IPS DF 6.9 (cell line): Measurements from ENCODE around the gene C1QC.
A peak's percentile ranks its signal among the peaks of the same experiment; 100 is the strongest.

Experiments used
- DNase-seq: peaks from one replicate; pipeline ENCODE4 v3.0.0-alpha.2; 2013; ENCODE audit warnings: low read depth, low spot score
- H3K27ac ChIP-seq: one replicate; pipeline ENCODE4 v1.5.1; 2013; ENCODE audit warnings: low read length, control low read depth
- H3K27me3 ChIP-seq: 2 replicates; pipeline ENCODE4 v1.6.1; 2013; ENCODE audit warnings: mild to moderate bottlenecking, low read length; ENCODE audit not compliant: control insufficient read depth, insufficient read depth
- H3K36me3 ChIP-seq: 2 replicates; pipeline ENCODE4 v1.6.1; 2013; ENCODE audit warnings: low read length; ENCODE audit not compliant: control insufficient read depth, insufficient read depth
- H3K4me1 ChIP-seq: 2 replicates; pipeline ENCODE4 v1.6.1; 2013; ENCODE audit warnings: low read length; ENCODE audit not compliant: control insufficient read depth, insufficient read depth
- H3K4me3 ChIP-seq: 2 replicates; pipeline ENCODE4 v1.5.1; 2013; ENCODE audit warnings: mild to moderate bottlenecking, low read length
- H3K9me3 ChIP-seq: 2 replicates; pipeline ENCODE4 v1.6.1; 2013; ENCODE audit warnings: low read length, inconsistent platforms; ENCODE audit not compliant: control insufficient read depth, insufficient read depth
- WGBS: extraction: QIAGEN DNeasy Blood & Tissue Kit; methylation state at CpG from one replicate; pipeline ENCODE4 v1.1.7; 2013; ENCODE audit warnings: mixed read lengths, missing lambda C conversion rate; ENCODE audit not compliant: insufficient read length, insufficient coverage; 5-methylcytosine and 5-hydroxymethylcytosine counted together

The C1QC gene

DNA sequence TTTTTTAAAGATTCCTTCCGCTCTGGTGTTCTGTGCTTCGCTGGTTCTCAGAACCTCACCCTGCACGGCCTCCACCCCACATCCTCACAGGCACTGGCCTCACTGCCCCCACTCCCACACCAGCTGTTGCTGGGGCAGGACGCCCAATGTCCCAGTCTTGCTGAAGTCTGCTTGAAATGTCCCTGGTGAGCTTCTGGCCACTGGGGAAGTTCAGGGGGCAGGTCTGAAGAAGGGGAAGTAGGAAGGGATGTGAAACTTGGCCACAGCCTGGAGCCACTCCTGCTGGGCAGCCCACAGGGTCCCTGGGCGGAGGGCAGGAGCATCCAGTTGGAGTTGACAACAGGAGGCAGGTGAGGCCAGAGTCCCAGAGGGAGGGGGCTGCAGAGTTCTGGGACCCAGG is 7.1 kb upstream of the C1QC start, which contains the start of gene C1QA:
C1QA (plus strand) TSS at position 276 of the 400 bp plus-strand sequence. CDS start 989 bp downstream, outside the sequence.
- DNase-seq, result no peak
- H3K27ac ChIP-seq, result no peak within 1 kb of the TSS
- WGBS, result no CpG with 5 or more reads among the region's 5 CpGs
- H3K4me1 ChIP-seq, result peaks cover 4% of the 10 kb centered on the region
- H3K9me3 ChIP-seq, result no peaks in the 10 kb centered on the region
- no peak within 1 kb of the TSS for H3K4me3 ChIP-seq
- no peaks in the 10 kb centered on the region for H3K36me3 ChIP-seq
- no peaks in the 10 kb centered on the region for H3K27me3 ChIP-seq

DNA sequence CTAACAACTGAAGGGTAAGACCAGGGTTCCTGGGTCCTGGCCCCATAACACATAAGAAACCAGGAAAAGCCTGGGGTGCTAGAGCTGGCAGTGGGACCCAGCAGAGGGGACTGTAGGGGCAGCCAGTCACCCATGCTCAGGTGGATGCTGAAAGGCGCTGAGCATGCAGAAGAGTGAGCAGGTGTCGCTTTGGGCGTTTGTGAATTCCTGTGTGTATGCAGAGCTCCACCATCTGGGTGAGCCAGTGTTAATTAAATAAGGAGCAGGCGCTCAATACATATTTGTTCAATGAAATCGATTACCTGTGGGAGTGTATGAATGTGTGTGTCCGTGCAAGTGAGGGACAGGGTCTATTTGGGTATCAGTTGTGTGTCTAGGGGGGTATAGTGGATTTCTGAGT is 6.5 kb upstream of the C1QC start:
- Histone ChIP-seq H3K4me1 (peaks cover 4% of the 10 kb centered on the region), H3K4me3 (no peak overlapping the region), H3K36me3 (no peaks in the 10 kb centered on the region), H3K27me3 (no peaks in the 10 kb centered on the region), H3K27ac (no peak overlapping the region), H3K9me3 (no peaks in the 10 kb centered on the region)
- no peak for DNase-seq
- WGBS, result no CpG with 5 or more reads among the region's 6 CpGs

- WGBS, result no CpG with 5 or more reads among the region's 3 CpGs
- Histone ChIP-seq H3K27me3 (no peaks in the 10 kb centered on the region), H3K4me1 (peaks cover 4% of the 10 kb centered on the region), H3K36me3 (no peaks in the 10 kb centered on the region), H3K9me3 (no peaks in the 10 kb centered on the region), H3K27ac (no peak overlapping the region), H3K4me3 (no peak overlapping the region)
- no peak for DNase-seq
Observed at GRCh38 chr1:22637907-22638445, 5.5 kb upstream of the C1QC start.

DNA sequence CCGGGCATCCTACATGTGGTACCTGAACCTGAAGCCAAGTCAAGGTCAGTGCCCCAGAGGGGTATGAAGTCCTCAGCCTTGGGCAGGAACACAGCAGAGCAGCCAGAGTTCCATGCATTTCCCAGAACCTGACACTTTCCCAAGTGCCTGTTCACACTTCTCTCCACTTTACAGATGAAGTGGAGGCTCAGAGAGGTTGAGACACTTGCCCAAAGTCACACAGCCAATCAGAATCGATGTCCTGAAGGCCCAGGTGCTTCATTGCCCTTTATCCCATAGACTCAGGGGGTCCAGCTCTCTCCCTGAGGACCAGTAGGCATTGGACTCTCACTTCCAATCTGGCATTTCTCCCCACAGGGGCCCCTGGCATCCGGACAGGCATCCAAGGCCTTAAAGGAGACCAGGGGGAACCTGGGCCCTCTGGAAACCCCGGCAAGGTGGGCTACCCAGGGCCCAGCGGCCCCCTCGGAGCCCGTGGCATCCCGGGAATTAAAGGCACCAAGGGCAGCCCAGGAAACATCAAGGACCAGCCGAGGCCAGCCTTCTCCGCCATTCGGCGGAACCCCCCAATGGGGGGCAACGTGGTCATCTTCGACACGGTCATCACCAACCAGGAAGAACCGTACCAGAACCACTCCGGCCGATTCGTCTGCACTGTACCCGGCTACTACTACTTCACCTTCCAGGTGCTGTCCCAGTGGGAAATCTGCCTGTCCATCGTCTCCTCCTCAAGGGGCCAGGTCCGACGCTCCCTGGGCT is 4.8 kb upstream of the C1QC start:
- Histone ChIP-seq H3K36me3 (no peaks in the 10 kb centered on the region), H3K27ac (no peak overlapping the region), H3K9me3 (no peaks in the 10 kb centered on the region), H3K4me1 (peaks cover 4% of the 10 kb centered on the region), H3K4me3 (no peak overlapping the region), H3K27me3 (no peaks in the 10 kb centered on the region)
- DNase-seq, result no peak
- WGBS, result no CpG with 5 or more reads among the region's 23 CpGs

- H3K4me3 ChIP-seq, result no peak overlapping the region
- H3K36me3 ChIP-seq, result no peaks in the 10 kb centered on the region
- peaks cover 4% of the 10 kb centered on the region for H3K4me1 ChIP-seq
- no peaks in the 10 kb centered on the region for H3K9me3 ChIP-seq
- H3K27me3 ChIP-seq, result no peaks in the 10 kb centered on the region
- WGBS, result no CpG with 5 or more reads among the region's 8 CpGs
- DNase-seq, result peak; percentile 54
- no peak overlapping the region for H3K27ac ChIP-seq
Observed at GRCh38 chr1:22639286-22639685, 4.1 kb upstream of the C1QC start.

- no peaks in the 10 kb centered on the region for H3K36me3 ChIP-seq
- no peaks in the 10 kb centered on the region for H3K27me3 ChIP-seq
- H3K27ac ChIP-seq, result no peak overlapping the region
- no CpG with 5 or more reads among the region's 8 CpGs for WGBS
- H3K9me3 ChIP-seq, result no peaks in the 10 kb centered on the region
- no peak for DNase-seq
- H3K4me3 ChIP-seq, result no peak overlapping the region
- peaks cover 4% of the 10 kb centered on the region for H3K4me1 ChIP-seq
Observed at GRCh38 chr1:22641247-22641646, 2.2 kb upstream of the C1QC start.

GRCh38 chr1:22641906-22642636 is 1.4 kb upstream of the C1QC start:
- H3K27ac ChIP-seq, result no peak overlapping the region
- H3K4me3 ChIP-seq, result no peak overlapping the region
- WGBS, result no CpG with 5 or more reads among the region's 18 CpGs
- H3K36me3 ChIP-seq, result no peaks in the 10 kb centered on the region
- H3K27me3 ChIP-seq, result no peaks in the 10 kb centered on the region
- DNase-seq, result peak; percentile 45
- H3K4me1 ChIP-seq, result peaks cover 4% of the 10 kb centered on the region
- H3K9me3 ChIP-seq, result no peaks in the 10 kb centered on the region

DNA sequence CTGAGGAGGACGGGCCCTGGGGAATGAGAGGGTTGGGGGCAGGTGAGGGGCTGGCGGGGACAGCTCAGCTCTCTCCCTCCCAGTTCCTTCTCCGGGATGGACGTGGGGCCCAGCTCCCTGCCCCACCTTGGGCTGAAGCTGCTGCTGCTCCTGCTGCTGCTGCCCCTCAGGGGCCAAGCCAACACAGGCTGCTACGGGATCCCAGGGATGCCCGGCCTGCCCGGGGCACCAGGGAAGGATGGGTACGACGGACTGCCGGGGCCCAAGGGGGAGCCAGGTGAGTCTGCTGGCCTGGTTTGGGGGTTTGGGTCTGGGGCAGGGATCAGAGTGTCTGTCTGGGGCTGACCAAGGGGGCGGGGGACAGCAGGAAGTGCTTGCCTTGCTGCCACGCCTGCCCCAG is 495 bp downstream of the C1QC start:
- H3K9me3 ChIP-seq, result no peaks in the 10 kb centered on the region
- H3K36me3 ChIP-seq, result no peaks in the 10 kb centered on the region
- no peak for DNase-seq

GRCh38 chr1:22645931-22646330 is 2.5 kb downstream of the C1QC start:
- no CpG with 5 or more reads among the region's 7 CpGs for WGBS
- no peaks in the 10 kb centered on the region for H3K27me3 ChIP-seq
- H3K27ac ChIP-seq, result no peak overlapping the region
- no peaks in the 10 kb centered on the region for H3K4me1 ChIP-seq
- no peaks in the 10 kb centered on the region for H3K9me3 ChIP-seq
- H3K36me3 ChIP-seq, result no peaks in the 10 kb centered on the region
- no peak for DNase-seq
- H3K4me3 ChIP-seq, result no peak overlapping the region

More for the DNA sequence above, 495 bp downstream of the C1QC start:
- Histone ChIP-seq H3K4me3 (no peak overlapping the region), H3K4me1 (peaks cover 3% of the 10 kb centered on the region), H3K27ac (no peak overlapping the region), H3K27me3 (no peaks in the 10 kb centered on the region)
- WGBS, result no CpG with 5 or more reads among the region's 12 CpGs

DNA sequence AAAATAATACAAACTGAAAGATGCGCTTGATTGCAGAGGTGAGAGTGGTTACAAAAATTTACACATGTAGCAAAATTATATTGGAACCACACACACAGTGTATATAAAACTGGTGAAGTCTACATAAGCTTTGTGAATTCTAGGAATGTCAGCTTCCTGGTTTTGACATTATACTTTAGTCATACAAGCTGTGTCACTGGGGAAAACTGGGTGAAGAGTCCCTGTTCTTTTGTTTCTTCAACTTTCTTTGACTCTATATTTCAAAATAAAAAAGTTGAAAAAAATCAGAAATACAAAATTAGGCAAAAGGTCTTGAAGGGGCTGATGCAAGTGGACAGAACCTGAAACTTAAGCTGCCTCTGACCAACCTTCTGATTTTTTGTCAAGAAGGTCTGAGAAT is 3.0 kb downstream of the C1QC start:
- H3K36me3 ChIP-seq, result no peaks in the 10 kb centered on the region
- WGBS, result no CpG with 5 or more reads among the region's 1 CpG
- no peak for DNase-seq
- H3K27me3 ChIP-seq, result no peaks in the 10 kb centered on the region
- no peak overlapping the region for H3K4me3 ChIP-seq
- no peak overlapping the region for H3K27ac ChIP-seq
- no peaks in the 10 kb centered on the region for H3K4me1 ChIP-seq
- H3K9me3 ChIP-seq, result no peaks in the 10 kb centered on the region
